ENCODE results near the gene SMC6.

Gene SMC6

DNA sequence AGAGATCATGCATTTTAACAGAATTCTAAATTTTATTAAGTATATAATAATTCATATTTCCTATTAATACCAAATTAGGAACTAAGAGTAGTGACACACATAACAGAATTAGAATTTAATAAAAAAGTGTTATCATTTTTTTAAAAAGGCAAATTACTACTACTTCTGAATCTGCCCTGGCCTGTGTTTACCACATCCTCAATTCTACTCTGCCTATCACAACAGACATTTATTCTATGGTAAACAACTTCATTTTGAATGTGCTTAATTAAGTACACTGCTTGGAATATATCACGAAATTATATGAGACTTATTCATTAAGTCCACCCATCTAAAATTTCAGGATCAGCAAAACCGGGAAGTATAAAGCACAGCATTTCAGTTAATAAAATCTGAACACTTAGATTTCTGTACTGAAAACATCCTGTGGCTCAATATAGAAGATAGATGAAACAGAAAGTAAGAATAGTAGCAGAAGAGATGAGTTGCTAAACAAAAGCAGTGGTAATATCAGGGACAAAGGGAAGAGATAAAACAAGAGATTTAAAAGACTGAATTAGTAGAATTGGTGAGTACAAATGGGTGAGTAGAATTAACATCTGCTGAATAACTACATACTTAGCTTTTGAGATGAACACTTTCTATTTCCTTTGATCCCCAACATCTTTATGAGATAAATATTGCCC, 3.7 kb downstream of the SMC6 start:
- TF ChIP-seq, protein P1, sequence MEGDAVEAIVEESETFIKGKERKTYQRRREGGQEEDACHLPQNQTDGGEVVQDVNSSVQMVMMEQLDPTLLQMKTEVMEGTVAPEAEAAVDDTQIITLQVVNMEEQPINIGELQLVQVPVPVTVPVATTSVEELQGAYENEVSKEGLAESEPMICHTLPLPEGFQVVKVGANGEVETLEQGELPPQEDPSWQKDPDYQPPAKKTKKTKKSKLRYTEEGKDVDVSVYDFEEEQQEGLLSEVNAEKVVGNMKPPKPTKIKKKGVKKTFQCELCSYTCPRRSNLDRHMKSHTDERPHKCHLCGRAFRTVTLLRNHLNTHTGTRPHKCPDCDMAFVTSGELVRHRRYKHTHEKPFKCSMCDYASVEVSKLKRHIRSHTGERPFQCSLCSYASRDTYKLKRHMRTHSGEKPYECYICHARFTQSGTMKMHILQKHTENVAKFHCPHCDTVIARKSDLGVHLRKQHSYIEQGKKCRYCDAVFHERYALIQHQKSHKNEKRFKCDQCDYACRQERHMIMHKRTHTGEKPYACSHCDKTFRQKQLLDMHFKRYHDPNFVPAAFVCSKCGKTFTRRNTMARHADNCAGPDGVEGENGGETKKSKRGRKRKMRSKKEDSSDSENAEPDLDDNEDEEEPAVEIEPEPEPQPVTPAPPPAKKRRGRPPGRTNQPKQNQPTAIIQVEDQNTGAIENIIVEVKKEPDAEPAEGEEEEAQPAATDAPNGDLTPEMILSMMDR (IDR thresholded peaks at IDR 0.05) = no peak

DNA sequence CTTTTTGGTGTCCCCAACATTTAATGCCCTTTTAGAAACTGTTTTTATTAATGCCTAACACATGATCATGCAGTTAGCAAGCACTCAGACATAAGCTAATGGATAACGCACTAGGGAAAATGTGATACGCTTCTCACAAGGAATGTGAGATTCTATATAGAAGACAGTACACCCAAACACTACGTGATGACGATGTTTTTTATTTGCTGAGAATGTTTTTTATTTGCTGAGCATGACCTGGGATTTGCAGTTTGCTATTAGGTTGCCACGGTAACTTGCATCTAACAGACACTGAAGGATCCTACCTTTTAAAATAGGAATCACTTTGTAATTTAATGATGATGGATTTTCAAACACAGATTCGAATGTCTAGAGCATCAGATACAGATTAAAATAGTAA, 4.9 kb downstream of the SMC6 start:
- TF ChIP-seq, protein P1 (IDR thresholded peaks at IDR 0.05) = no peak

DNA sequence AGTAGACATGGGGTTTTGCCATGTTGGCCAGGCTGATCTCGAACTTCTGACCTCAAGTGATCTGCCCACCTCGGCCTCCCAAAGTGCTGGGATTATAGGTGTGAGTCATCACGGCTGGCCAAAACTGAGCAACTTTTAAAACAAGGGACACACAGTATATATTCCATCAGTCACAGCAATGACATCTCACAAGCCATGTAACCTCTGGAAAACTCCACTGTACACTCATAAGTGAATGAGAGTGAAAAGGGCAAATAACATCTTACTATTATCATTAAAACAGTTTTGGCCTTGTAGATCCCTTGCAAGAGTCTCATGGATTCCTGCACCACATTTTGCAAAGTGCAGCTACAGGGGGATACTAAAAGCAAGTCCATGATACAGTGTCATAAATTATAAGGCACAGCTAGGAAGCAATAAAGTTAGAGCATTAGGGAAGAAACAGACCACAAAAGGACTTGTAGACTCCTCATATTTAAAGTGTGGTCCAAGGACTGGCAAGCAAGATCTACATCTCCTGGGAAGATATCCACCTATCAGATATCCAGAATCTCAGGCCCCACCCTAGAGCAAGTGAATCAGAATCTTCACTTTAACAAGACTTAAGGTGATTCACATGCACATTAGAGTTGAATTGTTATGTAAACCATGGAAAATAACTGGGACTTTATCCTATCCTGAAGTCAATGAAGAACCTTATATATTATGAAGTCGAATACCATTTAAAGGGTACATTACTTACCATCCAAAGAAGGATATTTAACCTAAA, 5.7 kb downstream of the SMC6 start:
- TF ChIP-seq, protein P1 (IDR thresholded peaks at IDR 0.05) = no peak

DNA sequence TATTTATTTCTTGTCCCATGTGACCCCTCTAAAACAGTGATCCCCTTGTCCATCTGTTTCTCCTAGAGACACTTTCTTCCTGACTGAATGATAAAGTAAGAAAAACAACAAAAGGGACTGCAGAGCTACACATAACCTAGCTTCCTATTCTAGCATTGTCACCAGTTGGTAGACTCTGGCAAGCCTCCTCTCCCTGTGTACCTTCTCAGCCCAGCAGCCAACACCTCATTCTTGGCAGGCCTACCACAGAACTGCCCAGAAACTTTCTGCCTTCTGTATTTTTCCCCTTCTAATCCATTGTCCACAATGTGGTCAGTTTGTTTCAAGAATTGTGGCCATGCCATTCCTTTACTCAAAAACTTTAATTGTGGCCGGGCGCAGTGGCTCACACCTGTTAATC, 13.4 kb downstream of the SMC6 start:
- TF ChIP-seq, protein P1 (IDR thresholded peaks at IDR 0.05) = no peak

DNA sequence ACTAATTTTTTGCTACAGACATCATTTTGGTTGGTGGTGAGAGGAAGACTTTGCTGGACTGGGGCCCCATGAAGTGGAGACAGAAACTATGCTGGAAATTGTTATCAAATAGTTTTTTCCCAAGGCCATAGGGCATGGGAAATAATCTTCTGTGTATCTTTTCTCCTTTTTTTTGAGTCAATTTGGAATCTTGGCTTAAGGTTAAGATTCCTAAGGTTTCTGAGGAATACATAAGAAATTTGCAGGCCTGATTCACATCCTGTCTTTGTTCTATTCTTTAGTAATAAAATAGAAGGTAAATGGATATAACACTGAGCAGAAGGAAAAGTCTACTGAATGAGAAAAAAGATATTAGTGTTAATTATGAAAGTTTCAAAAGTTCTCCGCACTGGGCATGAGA, 16.6 kb downstream of the SMC6 start:
- TF ChIP-seq, protein P1 (IDR thresholded peaks at IDR 0.05) = no peak

DNA sequence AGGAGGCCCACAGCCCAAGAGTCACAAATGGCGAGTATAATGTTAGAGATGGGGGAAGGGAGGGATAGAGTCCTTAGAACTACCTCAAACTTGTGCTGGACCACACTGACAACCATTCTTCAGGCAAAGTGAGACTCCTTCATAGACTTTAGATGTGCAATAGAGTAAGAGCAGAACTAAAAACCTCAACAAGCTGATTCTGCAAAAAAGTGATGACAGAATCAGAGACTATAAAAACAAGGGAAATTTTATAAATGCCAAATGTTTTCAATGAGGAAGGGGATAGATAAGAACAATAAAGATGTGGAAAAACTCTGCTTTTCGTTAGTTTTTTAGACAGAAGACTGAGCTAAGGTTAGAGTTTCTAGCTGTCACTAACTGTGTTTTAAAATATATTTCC, 17.7 kb downstream of the SMC6 start:
- TF ChIP-seq, protein P1 (IDR thresholded peaks at IDR 0.05) = no peak

DNA sequence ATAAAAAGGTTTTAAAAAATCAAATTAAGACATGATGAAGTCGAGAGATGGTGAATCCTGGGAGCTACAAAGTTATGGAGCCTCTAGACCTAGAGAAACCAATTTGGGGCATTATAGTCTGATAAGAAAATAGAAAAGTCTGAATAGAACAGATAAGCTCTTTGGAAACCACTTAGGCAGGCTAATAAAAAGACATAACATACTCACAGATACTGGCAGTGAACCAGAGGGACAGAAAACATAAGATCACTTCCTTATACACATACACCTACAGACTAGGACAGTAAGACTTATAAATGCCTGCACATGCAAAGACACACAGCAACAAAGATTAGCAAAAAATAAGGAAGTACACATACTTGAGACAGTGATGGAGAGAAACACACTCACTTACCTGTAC, 20.0 kb downstream of the SMC6 start:
- TF ChIP-seq, protein P1 (IDR thresholded peaks at IDR 0.05) = no peak
